NK-92 treated with Interleukin-12 subunit alpha and Interleukin-12 subunit beta, amount 100 ng/mL, for 24 hours (cell line): ENCODE results near the gene TAS2R43.
"Not testable (repeated sequence)": the region's sequence is repeated elsewhere in the genome, so short reads cannot be mapped to it uniquely, and the experiment has no call there.

Experiments
- DNase-seq: peaks from one replicate; lab custom pipeline; 2025; lab: John Stamatoyannopoulos, UW

TAS2R43 gene

GRCh38 chr12:11092128-11092527 is at the start of gene TAS2R43:
TSS of gene TAS2R43 (minus strand) at chr12:11092313. CDS start at chr12:11092229, 84 bp downstream.
- no peak for DNase-seq

GRCh38 chr12:11136075-11136474 is 44.0 kb upstream of the TAS2R43 start:
- no peak for DNase-seq

- DNase-seq = no peak
These were observed 42.2 kb upstream of the TAS2R43 start, which contains the start of gene TAS2R30 for GRCh38 chr12:11134305-11134704. TSS of gene TAS2R30 (minus strand) at chr12:11134644. CDS start at chr12:11134244, 400 bp downstream.

GRCh38 chr12:11133816-11134215 is 41.7 kb upstream of the TAS2R43 start:
- no peak for DNase-seq

GRCh38 chr12:11133162-11133561 is 41.0 kb upstream of the TAS2R43 start:
- no peak for DNase-seq

- no peak for DNase-seq
These were observed 38.9 kb upstream of the TAS2R43 start for GRCh38 chr12:11130999-11131398.

- no peak for DNase-seq
These were observed 38.3 kb upstream of the TAS2R43 start for GRCh38 chr12:11130382-11130781.

GRCh38 chr12:11114130-11114529 is 22.0 kb upstream of the TAS2R43 start:
- DNase-seq = not testable (repeated sequence)

- not testable (repeated sequence) for DNase-seq
These were observed 19.1 kb upstream of the TAS2R43 start for GRCh38 chr12:11111213-11111612.

- DNase-seq = no peak
These were observed 16.7 kb upstream of the TAS2R43 start for GRCh38 chr12:11108862-11109261.

GRCh38 chr12:11107719-11108118 is 15.6 kb upstream of the TAS2R43 start:
- DNase-seq = no peak

- no peak for DNase-seq
These were observed 14.2 kb upstream of the TAS2R43 start for GRCh38 chr12:11106288-11106687.

GRCh38 chr12:11105546-11105945 is 13.4 kb upstream of the TAS2R43 start:
- DNase-seq = no peak

GRCh38 chr12:11094910-11095309 is 2.8 kb upstream of the TAS2R43 start:
- DNase-seq = not testable (repeated sequence)

- DNase-seq = no peak
These were observed 2.9 kb downstream of the TAS2R43 start for GRCh38 chr12:11089246-11089645.

- DNase-seq = no peak
These were observed 6.7 kb downstream of the TAS2R43 start for GRCh38 chr12:11085419-11085818.

GRCh38 chr12:11081987-11082386 is 10.1 kb downstream of the TAS2R43 start:
- no peak for DNase-seq

- no peak for DNase-seq
These were observed 13.9 kb downstream of the TAS2R43 start for GRCh38 chr12:11078246-11078645.

GRCh38 chr12:11075642-11076041 is 16.5 kb downstream of the TAS2R43 start:
- DNase-seq = no peak

- DNase-seq = no peak
These were observed 20.7 kb downstream of the TAS2R43 start for GRCh38 chr12:11071414-11071813.

GRCh38 chr12:11070999-11071398 is 21.1 kb downstream of the TAS2R43 start:
- DNase-seq = no peak

GRCh38 chr12:11069854-11070365 is 22.2 kb downstream of the TAS2R43 start:
- no peak for DNase-seq

GRCh38 chr12:11067514-11067913 is 24.6 kb downstream of the TAS2R43 start:
- no peak for DNase-seq

- DNase-seq = not testable (repeated sequence)
These were observed 29.9 kb downstream of the TAS2R43 start, which contains the start of gene TAS2R46 for GRCh38 chr12:11062194-11062593. TSS of gene TAS2R46 (minus strand) at chr12:11062294. CDS start at chr12:11062294, 0 bp downstream.
